ENCODE measurements around the gene C3orf52.
A peak's percentile ranks its signal among the peaks of the same experiment; 100 is the strongest.

Gene C3orf52

GRCh38 chr3:112134335-112135124, 48.3 kb downstream of the C3orf52 start:
- Histone ChIP-seq H3K9me3 (ENCODE audit: low read length) (no peaks in the 10 kb centered on the region), H3K36me3 (ENCODE audit: insufficient read depth, low read length) (peaks cover 13% of the 10 kb centered on the region), H3K9ac (ENCODE audit: low read length) (peak overlapping the region; percentile 96; the same call in 1 of the 2 replicates), H3K9me2 (ENCODE audit: low read depth, low read length) (no peaks in the 10 kb centered on the region), H4K20me1 (ENCODE audit: insufficient read depth, low read length) (no peaks in the 10 kb centered on the region), H3K79me2 (ENCODE audit: insufficient read depth, low read length) (peaks cover 26% of the 10 kb centered on the region), H3K4me2 (ENCODE audit: low read length) (peak overlapping the region; percentile 90), H3K4me1 (ENCODE audit: insufficient read depth, low read length, severe bottlenecking) (peaks cover 66% of the 10 kb centered on the region), H3F3A (ENCODE audit: insufficient read depth, low read length) (peaks cover 9% of the 10 kb centered on the region; the same call in 1 of the 2 replicates), H3K27ac (ENCODE audit: low read depth, low read length, poor library complexity, severe bottlenecking) (peak overlapping the region; percentile 94), H3K27me3 (ENCODE audit: insufficient read depth, low read length) (no peaks in the 10 kb centered on the region), H2AFZ (ENCODE audit: low read length) (no peak overlapping the region), H3K4me3 (ENCODE audit: low read depth, low read length, poor library complexity, severe bottlenecking) (peak overlapping the region; percentile 90)
- TF ChIP-seq EZH2 (IDR thresholded peaks at IDR 0.05; ENCODE audit: borderline replicate concordance, low read length) (no peak), CTCF (IDR thresholded peaks at IDR 0.05; ENCODE audit: low read length) (no peak)

- Histone ChIP-seq H3K27me3 (ENCODE audit: insufficient read depth, low read length) (no peaks in the 10 kb centered on the region), H3K4me2 (ENCODE audit: low read length) (peak overlapping the region; percentile 25), H3K27ac (ENCODE audit: low read depth, low read length, poor library complexity, severe bottlenecking) (peak overlapping the region; percentile 94), H3K9me2 (ENCODE audit: low read depth, low read length) (no peaks in the 10 kb centered on the region), H3K4me1 (ENCODE audit: insufficient read depth, low read length, severe bottlenecking) (peaks cover 52% of the 10 kb centered on the region), H2AFZ (ENCODE audit: low read length) (no peak overlapping the region), H4K20me1 (ENCODE audit: insufficient read depth, low read length) (no peaks in the 10 kb centered on the region), H3K9ac (ENCODE audit: low read length) (peak overlapping the region; percentile 34), H3K36me3 (ENCODE audit: insufficient read depth, low read length) (no peaks in the 10 kb centered on the region), H3K9me3 (ENCODE audit: low read length) (no peaks in the 10 kb centered on the region), H3K4me3 (ENCODE audit: low read depth, low read length, poor library complexity, severe bottlenecking) (no peak overlapping the region), H3F3A (ENCODE audit: insufficient read depth, low read length) (no peaks in the 10 kb centered on the region), H3K79me2 (ENCODE audit: insufficient read depth, low read length) (peaks cover 20% of the 10 kb centered on the region)
- TF ChIP-seq CTCF (IDR thresholded peaks at IDR 0.05; ENCODE audit: low read length) (no peak), EZH2 (IDR thresholded peaks at IDR 0.05; ENCODE audit: borderline replicate concordance, low read length) (no peak)
Measured at GRCh38 chr3:112136046-112136445, 49.9 kb downstream of the C3orf52 start.

GRCh38 chr3:112136959-112137693, 50.9 kb downstream of the C3orf52 start:
- Histone ChIP-seq H3K4me2 (ENCODE audit: low read length) (peak overlapping the region; percentile 21; the same call in 1 of the 2 replicates), H3F3A (ENCODE audit: insufficient read depth, low read length) (no peaks in the 10 kb centered on the region), H3K27ac (ENCODE audit: low read depth, low read length, poor library complexity, severe bottlenecking) (peak overlapping the region; percentile 94), H3K36me3 (ENCODE audit: insufficient read depth, low read length) (no peaks in the 10 kb centered on the region), H3K9ac (ENCODE audit: low read length) (peak overlapping the region; percentile 32; the same call in 1 of the 2 replicates), H3K9me3 (ENCODE audit: low read length) (no peaks in the 10 kb centered on the region), H3K79me2 (ENCODE audit: insufficient read depth, low read length) (peaks cover 10% of the 10 kb centered on the region), H3K4me1 (ENCODE audit: insufficient read depth, low read length, severe bottlenecking) (peaks cover 52% of the 10 kb centered on the region), H3K9me2 (ENCODE audit: low read depth, low read length) (no peaks in the 10 kb centered on the region), H4K20me1 (ENCODE audit: insufficient read depth, low read length) (no peaks in the 10 kb centered on the region), H2AFZ (ENCODE audit: low read length) (peak overlapping the region; percentile 71), H3K4me3 (ENCODE audit: low read depth, low read length, poor library complexity, severe bottlenecking) (no peak overlapping the region), H3K27me3 (ENCODE audit: insufficient read depth, low read length) (no peaks in the 10 kb centered on the region)
- peak; percentile 88 for TF ChIP-seq CTCF (IDR thresholded peaks at IDR 0.05; ENCODE audit: low read length)
- TF ChIP-seq EZH2 (IDR thresholded peaks at IDR 0.05; ENCODE audit: borderline replicate concordance, low read length) = no peak

Measured in OCI-LY1 (cell line).